AML-193 (cell line): ENCODE measurements around the gene FBXO47.
"Not testable (repeated sequence)": the region's sequence is repeated elsewhere in the genome, so short reads cannot be mapped to it uniquely, and the experiment has no call there.

ENCODE experiments used
- DNase-seq, 2 experiments: peaks; one replicate each; lab custom pipeline; 2025; lab: John Stamatoyannopoulos, UW

FBXO47 gene

DNA sequence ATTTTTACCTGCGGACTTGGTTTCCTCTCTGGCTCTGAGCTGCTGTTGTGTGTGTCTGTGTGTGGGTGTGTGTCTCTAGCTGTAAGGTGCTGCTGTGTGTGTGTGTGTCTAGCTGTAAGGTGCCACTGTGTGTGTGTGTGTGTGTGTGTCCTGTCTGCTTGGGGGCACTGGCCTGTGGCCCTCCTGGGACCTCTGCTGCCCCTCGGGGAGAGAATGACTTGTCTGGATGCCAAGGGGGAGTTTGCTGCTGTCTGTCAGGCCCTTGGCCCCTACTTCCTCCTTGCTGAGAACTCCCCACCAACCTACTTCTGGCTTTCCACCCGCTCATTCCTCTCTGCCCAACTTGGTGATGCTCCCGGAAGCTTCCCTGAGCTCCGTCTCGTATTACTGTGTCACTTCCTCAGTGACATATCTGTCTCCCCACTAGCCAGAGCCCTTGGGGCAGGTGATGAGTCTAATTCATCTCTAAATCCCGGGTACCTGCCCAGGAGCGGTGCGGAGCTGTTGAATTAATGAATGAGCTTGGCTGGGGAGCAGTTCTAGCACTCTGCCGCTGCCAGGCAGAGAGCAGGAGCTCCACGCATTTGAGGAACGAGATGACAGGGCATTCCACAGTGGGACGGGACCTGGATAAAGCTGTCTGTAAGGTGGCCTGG, 45.3 kb downstream of the FBXO47 start:
- DNase-seq = no peak

DNA sequence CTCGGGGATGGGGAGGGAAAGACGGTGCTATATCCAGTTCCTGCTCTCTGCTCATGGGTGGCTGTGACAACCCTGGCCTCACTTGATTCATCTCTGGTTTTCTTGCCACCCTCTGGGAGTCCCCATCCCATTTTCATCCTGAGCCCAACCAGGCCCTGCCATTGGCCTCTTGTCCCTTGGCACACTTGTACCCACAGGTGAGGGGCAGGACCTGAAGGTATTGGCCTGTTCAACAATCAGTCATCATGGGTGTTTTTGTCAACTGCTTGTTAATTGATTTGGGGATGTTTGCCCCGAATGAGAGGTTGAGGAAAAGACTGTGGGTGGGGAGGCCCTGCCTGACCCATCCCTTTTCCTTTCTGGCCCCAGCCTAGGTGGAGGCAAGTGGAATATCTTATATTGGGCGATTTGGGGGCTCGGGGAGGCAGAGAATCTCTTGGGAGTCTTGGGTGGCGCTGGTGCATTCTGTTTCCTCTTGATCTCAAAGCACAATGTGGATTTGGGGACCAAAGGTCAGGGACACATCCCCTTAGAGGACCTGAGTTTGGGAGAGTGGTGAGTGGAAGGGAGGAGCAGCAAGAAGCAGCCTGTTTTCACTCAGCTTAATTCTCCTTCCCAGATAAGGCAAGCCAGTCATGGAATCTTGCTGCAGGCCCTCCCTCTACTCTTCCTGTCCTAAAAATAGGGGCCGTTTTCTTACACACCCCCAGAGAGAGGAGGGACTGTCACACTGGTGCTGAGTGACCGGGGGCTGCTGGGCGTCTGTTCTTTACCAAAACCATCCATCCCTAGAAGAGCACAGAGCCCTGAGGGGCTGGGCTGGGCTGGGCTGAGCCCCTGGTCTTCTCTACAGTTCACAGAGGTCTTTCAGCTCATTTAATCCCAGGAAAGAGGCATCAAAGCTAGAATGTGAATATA, 46.6 kb downstream of the FBXO47 start:
- no peak for DNase-seq

GRCh38 chr17:38919316-38920078, 47.7 kb downstream of the FBXO47 start:
- DNase-seq = no peak

DNA sequence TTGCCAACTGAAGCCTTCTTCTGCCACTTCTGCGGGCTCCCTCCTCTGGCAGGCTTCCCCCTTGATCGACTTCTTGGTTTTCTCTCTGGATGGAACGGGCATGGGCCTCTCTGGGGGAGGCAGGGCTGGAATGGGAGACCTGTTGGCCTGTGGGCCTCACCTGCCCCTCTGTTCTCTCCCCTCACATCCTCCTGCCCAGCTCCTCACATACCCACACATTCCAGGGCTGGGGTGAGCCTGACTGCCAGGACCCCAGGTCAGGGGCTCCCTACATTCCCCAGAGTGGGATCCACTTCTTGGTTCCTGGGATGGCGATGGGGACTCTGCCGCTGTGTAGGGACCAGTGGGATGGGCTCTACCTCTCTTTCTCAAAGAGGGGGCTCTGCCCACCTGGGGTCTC, 48.3 kb downstream of the FBXO47 start:
- no peak for DNase-seq

DNA sequence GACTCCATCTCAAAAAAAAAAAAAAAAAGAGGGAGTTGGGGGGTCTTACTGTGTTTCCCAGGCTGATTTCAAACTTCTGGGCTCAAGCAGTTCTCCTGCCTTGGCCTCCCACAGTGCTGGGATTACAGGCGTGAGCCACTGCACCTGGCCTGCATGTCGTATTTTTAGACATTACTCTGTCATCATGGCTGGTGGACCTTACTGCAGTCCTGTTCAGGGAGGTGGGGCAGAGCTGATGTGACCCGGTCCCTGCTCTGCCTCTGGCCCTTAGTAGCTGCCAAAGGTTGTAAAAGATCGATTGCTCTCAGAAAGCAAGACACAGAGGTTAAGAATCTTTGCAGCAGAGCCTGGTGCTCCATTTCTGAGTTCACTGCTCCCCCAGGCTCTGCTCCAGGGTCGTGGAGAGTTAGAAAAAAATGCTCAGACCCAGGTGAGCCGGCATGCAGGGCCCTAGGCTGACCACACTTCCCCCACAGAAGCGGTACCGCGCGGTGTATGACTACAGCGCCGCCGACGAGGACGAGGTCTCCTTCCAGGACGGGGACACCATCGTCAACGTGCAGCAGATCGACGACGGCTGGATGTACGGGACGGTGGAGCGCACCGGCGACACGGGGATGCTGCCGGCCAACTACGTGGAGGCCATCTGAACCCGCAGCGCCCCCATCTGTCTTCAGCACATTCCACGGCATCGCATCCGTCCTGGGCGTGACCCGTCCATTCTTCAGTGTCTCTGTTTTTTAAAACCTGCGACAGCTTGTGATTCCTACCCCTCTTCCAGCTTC, 48.9 kb downstream of the FBXO47 start:
- no peak for DNase-seq

GRCh38 chr17:38917259-38917658, 49.9 kb downstream of the FBXO47 start:
- peak in 1 of 2 experiments; percentile 16 for DNase-seq

DNA sequence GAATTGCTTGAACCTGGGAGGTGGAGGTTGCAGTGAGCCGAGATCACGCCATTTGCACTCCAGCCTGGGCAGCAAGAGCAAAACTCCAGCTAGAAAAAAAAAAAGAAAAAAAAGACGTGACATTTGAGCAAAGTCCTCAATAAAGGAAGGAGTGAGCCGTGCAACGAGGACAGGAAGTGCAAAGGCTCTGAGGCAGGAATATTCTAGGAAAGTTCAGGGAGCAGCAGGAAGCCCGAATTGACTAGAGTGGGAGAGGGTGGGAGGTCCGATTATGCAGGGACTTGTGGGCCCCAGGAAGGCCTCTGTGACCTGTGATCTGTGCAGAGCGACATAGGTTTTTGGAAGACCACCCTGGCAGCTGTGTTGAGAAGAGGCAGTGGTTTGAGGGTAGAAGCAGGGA, 50.4 kb downstream of the FBXO47 start:
- no peak for DNase-seq

- no peak for DNase-seq
Measured at GRCh38 chr17:38915639-38915995, 51.6 kb downstream of the FBXO47 start.

DNA sequence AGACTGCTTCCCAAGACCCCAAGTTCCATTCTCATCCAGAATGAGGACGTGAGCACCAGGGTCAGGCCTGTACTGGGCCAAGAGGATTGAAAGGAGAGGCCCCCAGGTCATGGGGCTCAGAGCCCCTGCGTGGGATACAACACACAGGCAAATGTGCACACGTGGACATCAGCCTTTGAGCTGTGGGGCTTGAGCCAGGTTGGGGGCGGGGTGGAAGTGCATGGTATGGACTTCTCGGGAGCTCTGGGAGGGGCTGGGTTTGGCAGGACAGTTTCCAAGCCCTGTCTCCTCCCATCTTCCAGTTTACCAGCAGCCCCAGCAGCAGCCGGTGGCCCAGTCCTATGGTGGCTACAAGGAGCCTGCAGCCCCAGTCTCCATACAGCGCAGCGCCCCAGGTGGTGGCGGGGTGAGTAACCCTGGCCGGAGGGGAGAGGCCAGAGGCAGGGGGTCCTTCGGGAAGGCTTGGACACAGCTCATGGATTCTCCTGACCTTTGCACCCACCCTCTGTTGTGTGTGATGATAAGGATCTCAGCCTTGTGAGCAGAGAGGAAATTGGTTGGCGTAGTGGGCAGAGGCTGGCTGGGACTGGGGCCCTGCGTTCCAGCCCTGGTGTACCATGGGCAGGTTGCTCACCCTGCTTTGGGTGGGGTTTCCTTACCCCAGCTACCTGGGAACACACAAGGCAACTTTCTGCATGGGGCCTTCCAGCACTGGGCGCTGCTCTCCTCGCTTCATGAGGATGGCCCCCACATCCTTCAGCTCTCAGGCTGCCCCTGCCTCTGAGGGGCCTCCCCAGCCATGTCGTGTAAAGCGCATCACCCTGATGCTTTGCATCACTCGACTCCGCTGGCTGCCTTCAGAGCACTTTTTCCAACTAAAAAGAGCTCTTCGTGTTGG, 52.2 kb downstream of the FBXO47 start:
- DNase-seq = no peak

GRCh38 chr17:38912221-38912813, 54.9 kb downstream of the FBXO47 start:
- DNase-seq = no peak

DNA sequence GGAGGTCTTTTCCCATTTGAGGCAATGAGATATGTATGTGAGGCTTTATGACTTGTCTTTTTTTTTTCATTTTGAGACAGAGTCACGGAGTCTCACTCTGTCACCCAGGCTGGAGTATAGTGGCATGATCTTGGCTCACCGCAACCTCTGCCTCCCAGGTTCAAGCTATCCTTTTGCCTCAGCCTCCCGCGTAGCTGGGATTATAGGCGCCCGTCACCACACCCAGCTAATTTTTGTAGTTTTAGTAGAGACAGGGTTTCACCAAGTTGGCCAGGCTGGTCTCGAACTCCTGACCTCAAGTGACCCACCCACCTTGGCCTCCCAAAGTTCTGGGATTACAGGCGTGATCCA, 55.5 kb downstream of the FBXO47 start:
- not testable (repeated sequence) for DNase-seq

DNA sequence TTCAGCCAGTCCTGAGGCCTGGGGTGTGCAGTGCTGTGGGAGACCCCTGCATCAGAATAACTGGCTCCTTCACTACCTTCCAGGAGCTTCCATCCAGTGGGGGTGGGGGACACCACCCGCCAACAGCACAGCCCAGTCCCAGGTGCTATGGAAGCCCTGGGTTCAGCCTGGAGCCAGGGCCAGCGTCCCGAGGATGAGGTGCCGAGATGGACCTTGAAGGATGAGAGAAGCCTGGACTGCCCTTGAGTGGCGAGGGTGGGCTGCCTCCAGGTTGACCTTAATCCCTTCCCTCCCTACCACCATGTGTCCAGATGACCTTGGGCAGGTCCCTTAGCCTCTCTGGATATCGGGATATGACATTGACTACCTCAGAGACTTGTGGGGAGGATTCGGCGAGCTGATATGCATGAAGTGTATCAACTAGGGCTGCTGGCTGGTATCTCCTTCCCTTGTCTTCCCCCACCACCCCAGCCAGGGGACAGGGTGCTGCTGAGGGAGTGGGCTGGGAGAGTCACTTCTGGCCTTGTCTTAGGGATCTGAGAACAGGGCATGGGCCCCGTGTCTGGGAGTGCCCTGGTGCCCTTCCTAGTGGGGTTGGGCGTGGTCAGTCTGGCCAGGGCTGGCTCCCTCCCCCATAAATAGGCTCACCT, 56.0 kb downstream of the FBXO47 start:
- DNase-seq = no peak

DNA sequence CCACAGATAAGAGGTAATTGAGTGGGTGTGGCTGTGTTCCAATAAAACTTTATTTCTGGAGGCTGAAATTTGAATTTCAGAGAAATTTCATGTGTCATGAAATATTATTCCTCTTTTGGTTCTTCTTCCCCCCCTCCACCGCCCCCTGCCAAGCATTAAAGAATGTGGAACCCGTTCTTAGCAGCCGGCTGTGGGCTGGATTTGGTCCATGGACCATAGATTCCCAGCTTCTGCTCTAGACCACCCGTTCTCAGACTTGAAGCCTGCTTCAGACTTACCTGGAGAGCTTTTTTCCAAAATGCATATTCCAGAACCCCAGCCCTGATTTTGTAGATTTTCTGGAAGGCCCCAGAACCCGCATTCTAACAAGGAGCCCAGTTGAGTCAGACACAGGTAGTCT, 56.9 kb downstream of the FBXO47 start:
- no peak for DNase-seq

DNA sequence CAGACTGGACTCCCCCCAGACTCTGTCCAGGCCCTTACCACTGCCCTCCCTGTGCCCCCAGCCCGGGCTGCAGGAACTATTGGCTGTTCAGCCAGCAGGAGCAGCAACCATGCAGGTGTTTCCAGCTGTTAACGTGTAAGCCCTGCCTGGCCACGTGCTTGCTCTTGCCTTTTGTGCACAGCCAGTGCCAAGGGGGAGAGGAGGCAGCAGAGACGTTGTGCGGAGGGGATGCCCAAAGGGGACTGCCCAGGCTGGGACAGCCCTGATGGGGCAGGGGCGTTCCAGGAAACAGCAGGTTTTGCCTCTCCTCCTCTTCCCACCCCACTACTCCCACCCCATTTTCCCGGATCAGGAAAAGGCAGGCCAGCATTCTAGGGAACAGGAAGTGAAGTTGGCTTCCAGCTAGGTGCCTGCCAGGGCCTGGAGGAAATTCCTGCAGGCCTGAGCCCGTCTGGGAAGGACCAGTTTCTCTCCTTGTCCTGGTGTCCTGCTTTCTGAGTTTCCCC, 58.5 kb downstream of the FBXO47 start:
- no peak for DNase-seq

DNA sequence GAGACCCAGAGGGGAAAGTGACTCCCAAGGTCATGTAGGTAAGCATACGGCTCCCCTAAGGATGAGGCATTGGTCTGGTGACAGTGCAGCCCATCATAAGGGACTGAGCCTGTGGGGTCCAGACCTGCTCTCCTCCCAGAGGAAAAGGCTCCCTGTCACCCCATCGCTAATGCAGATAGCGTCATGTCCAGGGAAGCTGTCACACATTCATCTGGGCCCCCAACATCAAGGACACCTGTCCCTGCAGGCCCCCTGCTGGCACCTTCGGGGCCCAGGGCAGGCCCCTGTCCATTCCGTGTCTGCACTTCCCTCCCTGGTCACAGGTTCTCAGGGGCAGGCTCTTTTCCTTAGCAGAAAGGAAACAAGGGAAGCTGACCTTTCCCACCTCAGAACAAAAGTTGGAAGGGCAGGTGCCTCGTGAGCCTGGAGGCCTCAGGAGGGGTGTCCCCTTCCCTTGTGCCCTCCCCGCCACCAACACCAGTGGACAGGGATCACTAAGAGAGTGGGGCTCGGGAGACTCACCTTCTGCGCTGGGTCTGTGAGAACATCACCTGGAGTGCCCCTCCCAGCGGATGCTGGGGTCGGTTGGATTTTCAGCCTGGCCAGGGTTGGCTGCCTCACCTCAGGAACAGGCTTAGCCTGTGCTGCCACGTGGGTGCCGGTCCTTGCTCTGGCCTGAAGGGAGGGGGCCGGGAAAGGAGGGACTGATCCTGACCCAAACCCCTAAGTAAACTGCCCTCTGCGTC, 59.1 kb downstream of the FBXO47 start:
- no peak for DNase-seq

DNA sequence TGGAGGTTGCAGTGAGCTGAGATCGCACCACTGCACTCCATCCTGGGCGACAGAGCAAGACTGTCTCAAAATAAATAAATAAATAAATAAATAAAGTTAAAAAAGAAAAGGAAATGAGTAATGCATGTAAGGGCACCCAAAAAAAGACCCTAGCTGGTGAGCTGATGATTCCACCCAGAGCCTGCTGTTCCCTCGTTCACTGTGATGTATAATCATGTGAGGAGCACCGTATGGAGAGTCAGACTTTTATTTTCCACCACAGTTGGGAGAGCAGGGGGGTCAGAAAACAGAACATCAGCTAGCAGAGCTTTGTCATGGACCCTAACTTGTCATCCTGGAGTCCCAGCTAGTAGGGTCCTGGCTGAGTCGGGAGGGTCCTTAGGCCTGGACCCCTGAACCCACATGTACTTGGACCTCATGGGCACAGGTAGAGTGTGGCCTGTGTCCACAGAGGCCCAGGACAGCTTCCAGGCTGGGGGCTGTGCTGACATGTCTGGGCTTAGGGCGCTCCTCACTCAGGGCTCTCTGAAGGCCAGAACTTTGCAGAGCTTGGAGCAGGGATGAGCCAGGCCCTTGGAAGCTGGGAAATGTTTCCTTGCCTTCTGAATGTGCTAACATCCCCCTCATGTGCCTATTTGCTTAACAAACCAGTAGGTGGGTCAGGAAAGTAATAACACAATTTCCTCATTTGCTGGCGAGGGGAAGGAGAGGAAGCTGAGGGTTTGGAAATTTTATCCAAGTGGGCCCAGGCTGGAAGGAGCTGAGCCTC, 60.6 kb downstream of the FBXO47 start:
- DNase-seq = no peak

GRCh38 chr17:38905375-38905774, 61.8 kb downstream of the FBXO47 start:
- no peak for DNase-seq

- no peak for DNase-seq
Measured at GRCh38 chr17:38904892-38905291, 62.3 kb downstream of the FBXO47 start.
